GM12891 (cell line): ENCODE results near the gene DHX16. TPM values are rescaled to one million over a fixed set of nuclear protein-coding genes. Genes with fewer than 3 reads are reported as not detected.
"Not testable (repeated sequence)": the region's sequence is repeated elsewhere in the genome, so short reads cannot be mapped to it uniquely, and the experiment has no call there.

Experiments used
- DNase-seq: peaks from one replicate; pipeline ENCODE4 v3.0.0; 2011; ENCODE audit warnings: low spot score; ENCODE audit not compliant: insufficient read length
- FAIRE-seq: peaks from 2 replicates; lab custom pipeline; 2011; peaks lifted over from hg19 to GRCh38; lab: Jason Lieb, UNC
- PAX5 ChIP-seq: IDR thresholded peaks from 2 replicates; pipeline ENCODE4 v1.6.1; 2011; ENCODE audit warnings: low read length, moderate library complexity, mild to moderate bottlenecking; ENCODE audit not compliant: insufficient read depth, severe bottlenecking
- POLR2A ChIP-seq: IDR thresholded peaks from 2 replicates; pipeline ENCODE4 v1.6.1; 2011; ENCODE audit warnings: low read depth, low read length, control low read depth
- POLR2AphosphoS5 ChIP-seq: IDR thresholded peaks from 2 replicates; pipeline ENCODE4 v1.6.1; 2011; ENCODE audit warnings: low read depth, low read length, control low read depth
- POU2F2 ChIP-seq: IDR thresholded peaks from 2 replicates; pipeline ENCODE4 v1.6.1; 2011; ENCODE audit warnings: low read depth, mild to moderate bottlenecking, control low read depth, low read length, moderate library complexity
- SPI1 ChIP-seq: IDR thresholded peaks from 2 replicates; pipeline ENCODE4 v1.6.1; 2011; ENCODE audit warnings: low read depth, low read length, control low read depth
- TAF1 ChIP-seq: IDR thresholded peaks from 2 replicates; pipeline ENCODE4 v1.6.1; 2011; ENCODE audit warnings: low read depth, low read length, control low read depth
- polyA plus RNA-seq: library from polyadenylated mRNA; unstranded; fragments of >200 nt; gene quantifications from one replicate; pipeline ENCODE4 v1.2.1, GENCODE V29; 2012; ENCODE audit warnings: low read depth, missing spikeins, inconsistent platforms; ENCODE audit not compliant: missing spikeins

Gene DHX16
- 25.6 TPM for polyA plus RNA-seq

- FAIRE-seq: peak; percentile 86
- DNase-seq: peak; percentile 88
- TF ChIP-seq POLR2AphosphoS5 (peak; percentile 63; the same call in 1 of the 2 replicates), TAF1 (no peak; the same call in 1 of the 2 replicates), PAX5 (no peak), SPI1 (no peak), POLR2A (peak; percentile 75), POU2F2 (peak; percentile 67)
Observed at GRCh38 chr6:30672445-30673253, at the start of gene DHX16. TSS of gene DHX16 (minus strand) at chr6:30673006. CDS start at chr6:30672841, 165 bp downstream.

- not testable (repeated sequence) for DNase-seq, FAIRE-seq
Observed at GRCh38 chr6:30722025-30722279, 49.1 kb upstream of the DHX16 start.

GRCh38 chr6:30721198-30722024, 48.6 kb upstream of the DHX16 start:
- FAIRE-seq: peak; percentile 90
- peak; percentile 70 for DNase-seq

GRCh38 chr6:30720738-30721197, 48.0 kb upstream of the DHX16 start:
- DNase-seq: no peak
- TF ChIP-seq PAX5 (no peak), TAF1 (0 out of 2 replicates have a peak, but pooled peaks have one; percentile 21), POU2F2 (no peak), POLR2AphosphoS5 (no peak)
- FAIRE-seq: no peak

More at GRCh38 chr6:30721198-30722024, 48.6 kb upstream of the DHX16 start:
- TF ChIP-seq SPI1: peak; percentile 70
- TF ChIP-seq PAX5: peak; percentile 19
- peak; percentile 77 for TF ChIP-seq POLR2AphosphoS5
- peak; percentile 72 for TF ChIP-seq POU2F2
- peak; percentile 78 for TF ChIP-seq POLR2A
- TF ChIP-seq TAF1: no peak

GRCh38 chr6:30719791-30720737, 47.3 kb upstream of the DHX16 start, which contains the start of gene TUBB:
TSS of gene TUBB (plus strand) at chr6:30720352. CDS start at chr6:30720507, 155 bp downstream.
- peak; percentile 78; the same call in 1 of the 2 replicates for TF ChIP-seq POU2F2
- no peak for TF ChIP-seq SPI1
- peak; percentile 88 for TF ChIP-seq POLR2AphosphoS5
- TF ChIP-seq PAX5: no peak
- TF ChIP-seq POLR2A: peak; percentile 87
- peak; percentile 97 for TF ChIP-seq TAF1
- FAIRE-seq (peak; percentile 89), DNase-seq (peak; percentile 67)

- FAIRE-seq (no peak), DNase-seq (no peak)
- TF ChIP-seq PAX5 (no peak), POU2F2 (no peak), SPI1 (no peak), POLR2AphosphoS5 (no peak), TAF1 (no peak), POLR2A (no peak)
Observed at GRCh38 chr6:30719356-30719755, 46.5 kb upstream of the DHX16 start.

- DNase-seq, FAIRE-seq: not testable (repeated sequence)
Observed at GRCh38 chr6:30717845-30718720, 45.3 kb upstream of the DHX16 start.

GRCh38 chr6:30717129-30717844, 44.5 kb upstream of the DHX16 start, which contains the start of gene MDC1:
TSS of gene MDC1 (minus strand) at chr6:30717281. CDS start at chr6:30715175, 2,106 bp downstream.
- peak; percentile 99 for FAIRE-seq
- peak; percentile 75 for TF ChIP-seq PAX5
- TF ChIP-seq POLR2A: peak; percentile 97
- TF ChIP-seq TAF1: peak; percentile 96
- TF ChIP-seq POLR2AphosphoS5: peak; percentile 89
- peak; percentile 81 for TF ChIP-seq POU2F2
- TF ChIP-seq SPI1: no peak
- peak; percentile 79 for DNase-seq
